Panc1 (cell line): Measurements from ENCODE around the gene SERPINA9.

Source experiments
- TF ChIP-seq, protein P1 (sequence below): fragments of 450-650 bp; IDR thresholded peaks from 2 replicates; pipeline ENCODE4 v1.5.1; 2017; ENCODE audit warnings: mild to moderate bottlenecking
- TF ChIP-seq, protein P2 (sequence below), 2 experiments: IDR thresholded peaks; 2 replicates each; pipeline ENCODE4 v1.6.1; 2011 to 2012; ENCODE audit warnings: low read depth in 2 of 2, control low read depth in 1 of 2, low read length in 1 of 2, mild to moderate bottlenecking in 1 of 2, moderate library complexity in 1 of 2; ENCODE audit not compliant: insufficient read depth in 1 of 2

DNA sequence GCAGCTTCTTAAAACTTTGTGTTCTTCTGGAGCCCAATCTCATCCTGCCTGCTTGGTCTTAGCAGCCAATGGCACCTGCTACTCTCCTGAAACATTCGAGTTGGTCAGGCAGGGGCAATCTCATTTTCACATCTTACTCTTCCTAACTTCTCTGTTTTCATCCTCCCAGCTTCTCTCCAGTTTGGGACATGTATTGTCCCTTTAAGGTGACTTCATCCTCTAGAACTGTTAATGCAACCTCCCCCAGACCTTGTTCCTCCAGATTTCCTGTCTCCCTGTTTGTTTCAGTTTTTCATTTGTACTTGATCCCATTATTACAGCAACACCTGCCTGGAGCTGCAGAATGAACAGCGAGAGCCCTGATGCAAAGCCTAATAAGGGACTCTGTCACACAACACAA lies 54.7 kb downstream of the SERPINA9 start:
- TF ChIP-seq, protein P1, sequence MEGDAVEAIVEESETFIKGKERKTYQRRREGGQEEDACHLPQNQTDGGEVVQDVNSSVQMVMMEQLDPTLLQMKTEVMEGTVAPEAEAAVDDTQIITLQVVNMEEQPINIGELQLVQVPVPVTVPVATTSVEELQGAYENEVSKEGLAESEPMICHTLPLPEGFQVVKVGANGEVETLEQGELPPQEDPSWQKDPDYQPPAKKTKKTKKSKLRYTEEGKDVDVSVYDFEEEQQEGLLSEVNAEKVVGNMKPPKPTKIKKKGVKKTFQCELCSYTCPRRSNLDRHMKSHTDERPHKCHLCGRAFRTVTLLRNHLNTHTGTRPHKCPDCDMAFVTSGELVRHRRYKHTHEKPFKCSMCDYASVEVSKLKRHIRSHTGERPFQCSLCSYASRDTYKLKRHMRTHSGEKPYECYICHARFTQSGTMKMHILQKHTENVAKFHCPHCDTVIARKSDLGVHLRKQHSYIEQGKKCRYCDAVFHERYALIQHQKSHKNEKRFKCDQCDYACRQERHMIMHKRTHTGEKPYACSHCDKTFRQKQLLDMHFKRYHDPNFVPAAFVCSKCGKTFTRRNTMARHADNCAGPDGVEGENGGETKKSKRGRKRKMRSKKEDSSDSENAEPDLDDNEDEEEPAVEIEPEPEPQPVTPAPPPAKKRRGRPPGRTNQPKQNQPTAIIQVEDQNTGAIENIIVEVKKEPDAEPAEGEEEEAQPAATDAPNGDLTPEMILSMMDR, result no peak
- TF ChIP-seq, protein P2, sequence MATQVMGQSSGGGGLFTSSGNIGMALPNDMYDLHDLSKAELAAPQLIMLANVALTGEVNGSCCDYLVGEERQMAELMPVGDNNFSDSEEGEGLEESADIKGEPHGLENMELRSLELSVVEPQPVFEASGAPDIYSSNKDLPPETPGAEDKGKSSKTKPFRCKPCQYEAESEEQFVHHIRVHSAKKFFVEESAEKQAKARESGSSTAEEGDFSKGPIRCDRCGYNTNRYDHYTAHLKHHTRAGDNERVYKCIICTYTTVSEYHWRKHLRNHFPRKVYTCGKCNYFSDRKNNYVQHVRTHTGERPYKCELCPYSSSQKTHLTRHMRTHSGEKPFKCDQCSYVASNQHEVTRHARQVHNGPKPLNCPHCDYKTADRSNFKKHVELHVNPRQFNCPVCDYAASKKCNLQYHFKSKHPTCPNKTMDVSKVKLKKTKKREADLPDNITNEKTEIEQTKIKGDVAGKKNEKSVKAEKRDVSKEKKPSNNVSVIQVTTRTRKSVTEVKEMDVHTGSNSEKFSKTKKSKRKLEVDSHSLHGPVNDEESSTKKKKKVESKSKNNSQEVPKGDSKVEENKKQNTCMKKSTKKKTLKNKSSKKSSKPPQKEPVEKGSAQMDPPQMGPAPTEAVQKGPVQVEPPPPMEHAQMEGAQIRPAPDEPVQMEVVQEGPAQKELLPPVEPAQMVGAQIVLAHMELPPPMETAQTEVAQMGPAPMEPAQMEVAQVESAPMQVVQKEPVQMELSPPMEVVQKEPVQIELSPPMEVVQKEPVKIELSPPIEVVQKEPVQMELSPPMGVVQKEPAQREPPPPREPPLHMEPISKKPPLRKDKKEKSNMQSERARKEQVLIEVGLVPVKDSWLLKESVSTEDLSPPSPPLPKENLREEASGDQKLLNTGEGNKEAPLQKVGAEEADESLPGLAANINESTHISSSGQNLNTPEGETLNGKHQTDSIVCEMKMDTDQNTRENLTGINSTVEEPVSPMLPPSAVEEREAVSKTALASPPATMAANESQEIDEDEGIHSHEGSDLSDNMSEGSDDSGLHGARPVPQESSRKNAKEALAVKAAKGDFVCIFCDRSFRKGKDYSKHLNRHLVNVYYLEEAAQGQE (IDR thresholded peaks at IDR 0.05; ENCODE audit: insufficient read depth in 1 of 2, low read depth in 2 of 2, low read length in 1 of 2), result no peak
